Activated naive CD8-positive, alpha-beta T cell treated with anti-CD3 and anti-CD28 coated beads for 36 hours (primary cell): ENCODE measurements around the gene PAN3. TPM values are rescaled to one million over a fixed set of nuclear protein-coding genes. Genes with fewer than 3 reads are reported as not detected.

Experiments used
- DNase-seq: peaks from one replicate; pipeline ENCODE4 v3.0.0; 2021
- H3K27ac Mint-ChIP-seq: one replicate; pipeline ENCODE4 v1.8.0; 2022; ENCODE audit warnings: mild to moderate bottlenecking, moderate library complexity, mixed read lengths
- H3K27me3 Mint-ChIP-seq: one replicate; pipeline ENCODE4 v1.8.0; 2022; ENCODE audit warnings: mild to moderate bottlenecking, mixed read lengths
- H3K36me3 Mint-ChIP-seq: one replicate; pipeline ENCODE4 v1.8.0; 2021; ENCODE audit warnings: mild to moderate bottlenecking, mixed read lengths
- H3K4me1 Mint-ChIP-seq: one replicate; pipeline ENCODE4 v1.8.0; 2021; ENCODE audit warnings: mixed read lengths
- H3K4me3 Mint-ChIP-seq: one replicate; pipeline ENCODE4 v1.8.0; 2022; ENCODE audit warnings: mild to moderate bottlenecking, moderate library complexity, mixed read lengths
- H3K9me3 Mint-ChIP-seq: one replicate; pipeline ENCODE4 v1.8.0; 2022; ENCODE audit warnings: mixed read lengths
- total RNA-seq, 2 experiments: library from RNA; stranded (reverse); gene quantifications; one replicate each; pipeline ENCODE4 v1.2.3, GENCODE V29; 2021

The PAN3 gene
- total RNA-seq, 2 experiments from 2014 or later: 24.4 to 27.3 TPM

- Mint-ChIP-seq H3K27me3 (no peaks in the 10 kb centered on the region), H3K9me3 (no peaks in the 10 kb centered on the region), H3K36me3 (peaks cover 18% of the 10 kb centered on the region), H3K4me3 (no peak overlapping the region), H3K4me1 (peaks cover 4% of the 10 kb centered on the region), H3K27ac (no peak overlapping the region)
- DNase-seq: no peak
Measured at GRCh38 chr13:28273919-28274318, 135.6 kb downstream of the PAN3 start.

DNA sequence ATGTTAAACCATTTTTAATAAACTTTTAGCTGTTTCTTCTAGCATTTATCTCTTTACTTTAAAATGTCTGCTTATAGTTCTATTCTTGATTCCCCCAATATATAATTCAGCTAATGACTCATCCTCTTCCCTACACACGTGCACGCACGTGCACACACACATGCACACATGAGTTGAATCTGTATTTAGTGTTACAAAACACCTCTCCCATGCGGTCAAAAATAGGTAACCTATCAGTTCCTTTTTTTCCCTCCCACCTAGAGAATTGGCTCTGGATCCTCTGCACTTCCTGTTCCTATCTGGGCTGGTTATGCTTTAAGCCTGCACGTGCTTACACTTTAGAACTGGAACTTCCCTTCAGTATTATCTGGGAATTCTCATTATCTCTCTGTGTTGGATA is 144.1 kb downstream of the PAN3 start:
- Mint-ChIP-seq H3K36me3 (peaks cover 37% of the 10 kb centered on the region), H3K27me3 (no peaks in the 10 kb centered on the region), H3K27ac (no peak overlapping the region), H3K4me1 (peaks cover 6% of the 10 kb centered on the region), H3K9me3 (no peaks in the 10 kb centered on the region), H3K4me3 (no peak overlapping the region)
- DNase-seq: no peak

DNA sequence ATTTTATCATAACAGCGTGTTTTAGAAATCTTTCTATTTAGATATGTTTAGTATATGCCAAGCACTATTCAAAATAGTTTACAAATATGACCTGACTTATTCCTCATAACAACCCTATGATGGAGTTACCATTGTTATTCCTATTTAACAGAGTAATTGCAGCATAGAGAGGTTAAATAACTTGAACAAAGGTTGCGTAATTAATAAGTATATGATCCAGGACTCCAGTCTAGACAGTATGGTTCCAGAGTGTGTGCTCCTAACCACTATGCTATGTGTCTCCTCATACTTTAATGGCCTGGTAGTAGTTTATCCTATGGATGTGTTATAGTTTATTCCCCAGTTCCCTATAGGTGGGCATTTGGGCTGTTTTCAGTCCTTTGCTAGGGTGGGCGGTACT is 145.3 kb downstream of the PAN3 start:
- Mint-ChIP-seq H3K9me3 (no peaks in the 10 kb centered on the region), H3K4me3 (no peak overlapping the region), H3K27ac (no peak overlapping the region), H3K36me3 (peaks cover 41% of the 10 kb centered on the region), H3K4me1 (peaks cover 6% of the 10 kb centered on the region), H3K27me3 (no peaks in the 10 kb centered on the region)
- DNase-seq: no peak

DNA sequence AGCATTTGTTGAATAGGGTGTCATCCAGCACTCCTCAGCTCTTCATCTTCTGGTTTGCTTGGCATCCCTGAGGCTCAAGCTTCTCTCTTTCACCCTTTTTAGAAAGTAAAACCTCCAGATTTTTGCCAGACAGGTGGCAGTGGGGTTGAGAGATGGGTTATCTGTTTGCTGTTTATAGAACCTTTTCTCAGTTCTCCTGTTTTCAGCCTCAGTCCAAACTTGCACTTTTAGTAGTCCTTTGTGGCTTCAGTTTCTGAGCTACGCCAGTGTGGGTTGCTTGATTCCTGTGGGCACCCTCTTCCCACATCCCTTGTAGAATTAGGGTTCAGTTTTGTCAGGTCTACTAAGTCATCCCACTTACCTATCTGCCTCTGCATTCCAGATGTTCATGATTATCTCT is 147.9 kb downstream of the PAN3 start:
- Mint-ChIP-seq H3K4me1 (peaks cover 6% of the 10 kb centered on the region), H3K27me3 (no peaks in the 10 kb centered on the region), H3K4me3 (no peak overlapping the region), H3K27ac (no peak overlapping the region), H3K9me3 (no peaks in the 10 kb centered on the region), H3K36me3 (peaks cover 29% of the 10 kb centered on the region)
- no peak for DNase-seq

DNA sequence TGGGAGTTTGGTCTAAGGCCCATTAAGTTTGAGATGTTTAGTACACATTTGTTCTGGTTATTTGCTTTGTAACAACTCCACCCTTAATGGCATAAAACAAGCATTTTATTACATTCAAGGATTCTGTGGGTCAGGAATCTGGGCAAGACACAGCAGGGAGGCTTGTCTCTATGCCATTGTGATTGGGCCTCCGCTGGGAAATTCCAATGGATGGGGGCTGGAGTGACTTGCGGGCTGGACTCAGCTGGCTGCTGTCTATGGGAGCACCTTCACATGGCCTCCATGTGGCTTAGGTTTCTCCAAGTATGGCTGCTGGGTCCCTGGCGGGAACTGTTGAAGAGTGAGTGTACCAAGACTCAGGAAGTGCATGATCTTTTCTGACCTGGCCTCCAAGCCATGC is 159.0 kb downstream of the PAN3 start:
- DNase-seq: no peak
- peaks cover 15% of the 10 kb centered on the region for H3K36me3 Mint-ChIP-seq
- no peak overlapping the region for H3K4me3 Mint-ChIP-seq
- H3K27me3 Mint-ChIP-seq: no peaks in the 10 kb centered on the region
- peaks cover 13% of the 10 kb centered on the region for H3K4me1 Mint-ChIP-seq
- no peak overlapping the region for H3K27ac Mint-ChIP-seq
- no peaks in the 10 kb centered on the region for H3K9me3 Mint-ChIP-seq

DNA sequence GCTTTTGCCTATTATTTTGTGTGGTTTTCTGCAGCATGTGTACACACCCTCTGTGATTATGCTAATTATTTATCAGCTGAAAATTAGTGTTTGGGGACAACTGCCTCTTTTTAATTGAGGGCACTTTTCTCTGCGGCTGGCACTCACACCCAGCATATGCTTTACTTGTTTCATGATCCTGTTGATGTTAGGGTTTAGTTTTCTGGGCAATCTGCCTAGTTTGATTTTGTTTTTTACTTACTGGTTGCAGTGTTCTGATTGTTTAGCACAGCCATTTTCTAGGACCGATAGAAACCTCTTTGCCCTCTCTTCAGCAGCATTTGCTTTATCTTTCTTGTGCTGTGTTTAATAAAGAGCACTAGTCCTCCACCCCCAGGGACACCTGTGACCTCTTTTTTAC is 161.6 kb downstream of the PAN3 start:
- Mint-ChIP-seq H3K27ac (no peak overlapping the region), H3K27me3 (no peaks in the 10 kb centered on the region), H3K9me3 (no peaks in the 10 kb centered on the region), H3K4me3 (no peak overlapping the region), H3K4me1 (peaks cover 16% of the 10 kb centered on the region), H3K36me3 (peaks cover 8% of the 10 kb centered on the region)
- DNase-seq: no peak

DNA sequence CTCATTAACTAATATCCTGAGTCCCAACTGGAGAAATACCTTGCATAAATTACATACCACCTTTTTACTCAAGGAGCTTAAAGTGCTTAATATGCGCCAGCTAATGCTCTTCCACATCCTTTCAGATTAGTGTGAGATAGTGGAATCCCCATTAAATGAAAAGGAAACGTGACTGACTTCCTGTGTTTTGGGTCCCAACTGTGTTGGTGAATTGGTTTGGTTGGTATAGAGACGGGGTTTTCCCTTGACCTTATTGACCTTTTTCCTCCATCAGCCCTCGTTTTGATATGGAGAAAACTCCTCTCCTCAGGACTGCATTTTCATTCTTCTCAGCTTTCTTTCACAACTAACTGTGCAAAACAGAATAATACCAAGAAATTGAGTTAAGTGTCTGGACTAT is 163.5 kb downstream of the PAN3 start:
- Mint-ChIP-seq H3K4me1 (peaks cover 16% of the 10 kb centered on the region), H3K27ac (no peak overlapping the region), H3K9me3 (no peaks in the 10 kb centered on the region), H3K4me3 (no peak overlapping the region), H3K27me3 (no peaks in the 10 kb centered on the region), H3K36me3 (peaks cover 2% of the 10 kb centered on the region)
- no peak for DNase-seq

- Mint-ChIP-seq H3K27ac (no peak overlapping the region), H3K4me1 (peaks cover 13% of the 10 kb centered on the region), H3K27me3 (no peaks in the 10 kb centered on the region), H3K36me3 (peaks cover 2% of the 10 kb centered on the region), H3K4me3 (no peak overlapping the region), H3K9me3 (no peaks in the 10 kb centered on the region)
- DNase-seq: no peak
Measured at GRCh38 chr13:28306325-28306724, 168.0 kb downstream of the PAN3 start.

- H3K27me3 Mint-ChIP-seq: no peaks in the 10 kb centered on the region
- no peak overlapping the region for H3K4me3 Mint-ChIP-seq
- H3K36me3 Mint-ChIP-seq: no peaks in the 10 kb centered on the region
- no peak overlapping the region for H3K27ac Mint-ChIP-seq
- H3K9me3 Mint-ChIP-seq: no peaks in the 10 kb centered on the region
- no peak for DNase-seq
- no peaks in the 10 kb centered on the region for H3K4me1 Mint-ChIP-seq
Measured at GRCh38 chr13:28313579-28313978, 175.2 kb downstream of the PAN3 start.

- H3K36me3 Mint-ChIP-seq: no peaks in the 10 kb centered on the region
Measured at GRCh38 chr13:28314879-28315278, 176.5 kb downstream of the PAN3 start.

DNA sequence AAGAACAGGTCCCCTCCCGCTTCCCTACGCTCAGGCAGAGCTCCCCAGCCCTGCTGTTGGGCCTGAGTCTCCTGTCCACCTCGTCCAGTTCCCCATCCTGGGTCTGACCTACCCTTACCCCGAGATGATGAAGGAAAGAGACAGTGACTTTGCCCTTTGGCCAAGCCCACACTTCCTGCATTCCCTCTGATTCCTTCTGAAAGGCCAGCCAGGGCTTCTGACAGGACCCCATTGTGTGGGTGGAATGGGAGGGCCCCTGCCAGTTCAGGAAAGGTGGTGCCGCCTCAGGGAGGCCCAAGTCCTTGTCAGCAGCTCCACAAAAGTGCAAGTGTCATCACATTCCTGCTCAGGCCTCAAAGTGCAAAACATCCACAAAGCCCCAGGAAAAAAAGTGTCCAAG is 177.8 kb downstream of the PAN3 start:
- DNase-seq: no peak
- no peaks in the 10 kb centered on the region for H3K27me3 Mint-ChIP-seq
- H3K4me3 Mint-ChIP-seq: no peak overlapping the region
- H3K9me3 Mint-ChIP-seq: no peaks in the 10 kb centered on the region
- H3K4me1 Mint-ChIP-seq: no peaks in the 10 kb centered on the region
- H3K27ac Mint-ChIP-seq: no peak overlapping the region
- no peaks in the 10 kb centered on the region for H3K36me3 Mint-ChIP-seq

More at GRCh38 chr13:28314879-28315278, 176.5 kb downstream of the PAN3 start:
- Mint-ChIP-seq H3K4me1 (no peaks in the 10 kb centered on the region), H3K27ac (no peak overlapping the region), H3K9me3 (no peaks in the 10 kb centered on the region), H3K27me3 (no peaks in the 10 kb centered on the region), H3K4me3 (no peak overlapping the region)
- DNase-seq: no peak

DNA sequence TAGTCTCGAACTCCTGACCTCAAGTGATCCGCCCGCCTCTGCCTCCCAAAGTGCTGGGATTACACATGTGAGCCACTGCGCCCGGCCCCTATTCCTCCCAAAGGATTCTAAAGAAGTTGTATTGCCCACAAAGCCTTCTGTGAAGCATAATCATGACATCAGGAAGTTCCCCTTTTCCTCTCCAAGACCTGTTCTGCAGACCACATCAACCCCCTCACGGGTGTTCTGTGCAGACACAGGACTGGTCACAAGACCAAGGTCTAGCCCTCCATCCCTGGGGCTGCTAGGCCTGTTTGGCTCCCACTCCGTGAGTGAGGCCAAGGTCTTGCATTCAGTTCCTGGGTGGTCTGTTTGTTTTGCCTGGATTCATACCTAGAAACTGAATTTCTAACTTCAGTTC is 178.5 kb downstream of the PAN3 start:
- Mint-ChIP-seq H3K9me3 (no peaks in the 10 kb centered on the region), H3K4me3 (no peak overlapping the region), H3K27ac (no peak overlapping the region), H3K27me3 (no peaks in the 10 kb centered on the region), H3K36me3 (no peaks in the 10 kb centered on the region), H3K4me1 (no peaks in the 10 kb centered on the region)
- no peak for DNase-seq

GRCh38 chr13:28318496-28318895 is 180.2 kb downstream of the PAN3 start:
- no peak overlapping the region for H3K4me3 Mint-ChIP-seq
- no peak overlapping the region for H3K27ac Mint-ChIP-seq
- H3K36me3 Mint-ChIP-seq: no peaks in the 10 kb centered on the region
- H3K4me1 Mint-ChIP-seq: no peaks in the 10 kb centered on the region
- H3K9me3 Mint-ChIP-seq: no peaks in the 10 kb centered on the region
- no peaks in the 10 kb centered on the region for H3K27me3 Mint-ChIP-seq
- DNase-seq: no peak

DNA sequence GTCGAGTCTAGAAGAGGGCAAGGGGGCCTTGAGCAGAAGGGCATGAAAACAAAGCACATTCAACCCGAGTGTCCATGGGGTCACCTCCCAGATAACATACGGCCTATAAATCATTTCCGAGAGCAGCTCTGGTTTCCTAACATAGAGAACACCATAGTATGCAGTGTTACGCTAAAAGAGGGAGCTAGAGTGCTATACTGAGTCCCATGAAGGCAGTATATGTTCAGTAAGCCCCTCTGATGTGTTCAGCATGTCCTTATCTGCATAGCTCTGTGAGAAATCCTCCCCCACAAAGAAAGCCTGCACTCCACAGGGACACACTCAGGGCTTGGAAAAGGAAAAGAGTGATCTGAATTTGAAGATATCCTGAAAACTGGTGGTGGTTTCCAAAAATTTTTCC is 181.2 kb downstream of the PAN3 start:
- H3K9me3 Mint-ChIP-seq: no peaks in the 10 kb centered on the region
- no peaks in the 10 kb centered on the region for H3K27me3 Mint-ChIP-seq
- H3K4me3 Mint-ChIP-seq: no peak overlapping the region
- no peaks in the 10 kb centered on the region for H3K36me3 Mint-ChIP-seq
- DNase-seq: no peak
- H3K4me1 Mint-ChIP-seq: no peaks in the 10 kb centered on the region
- H3K27ac Mint-ChIP-seq: no peak overlapping the region

- Mint-ChIP-seq H3K4me3 (no peak overlapping the region), H3K4me1 (no peaks in the 10 kb centered on the region), H3K27me3 (no peaks in the 10 kb centered on the region), H3K27ac (no peak overlapping the region), H3K36me3 (no peaks in the 10 kb centered on the region), H3K9me3 (no peaks in the 10 kb centered on the region)
- no peak for DNase-seq
Measured at GRCh38 chr13:28320209-28320608, 181.9 kb downstream of the PAN3 start.

- Mint-ChIP-seq H3K9me3 (no peaks in the 10 kb centered on the region), H3K4me3 (no peak overlapping the region), H3K27me3 (no peaks in the 10 kb centered on the region), H3K4me1 (no peaks in the 10 kb centered on the region), H3K27ac (no peak overlapping the region), H3K36me3 (no peaks in the 10 kb centered on the region)
- no peak for DNase-seq
Measured at GRCh38 chr13:28320884-28321574, 182.7 kb downstream of the PAN3 start.
